HepG2 (cell line): ENCODE measurements around the gene BTG1. TPM values are rescaled to one million over a fixed set of nuclear protein-coding genes. Genes with fewer than 3 reads are reported as not detected.

Experiments used
- ATAC-seq: fragments of 200-7000 bp; cut with Tn5 transposase; 3 replicates; pipeline ENCODE4 v1.9.1; 2020; ENCODE audit warnings: mild to moderate bottlenecking, moderate library complexity
- BruUV-seq: library from RNA; stranded (reverse); fragments of 400-500 nt; replicated peaks from 2 replicates; lab custom pipeline; 2021; lab: Mats Ljungman, UMichigan
- CTCF ChIA-PET: fragments of 300-600 bp; formaldehyde crosslinking; extraction: SDS; loops from one replicate; lab custom pipeline; 2021; ENCODE audit warnings: low total read pairs, inconsistent platforms, low intra/inter-chr PET ratio; lab: Yijun Ruan, JAX
- POLR2A ChIA-PET: fragments of 350-600 bp; sonication (Branson Sonifier 250); formaldehyde crosslinking; loops from one replicate; lab custom pipeline; 2020; ENCODE audit warnings: antibody characterized with exemption, inconsistent platforms; lab: Yijun Ruan, JAX
- DNase-seq: peaks from one replicate; pipeline ENCODE4 v3.0.0-alpha.2; 2015; ENCODE audit warnings: low spot score
- FAIRE-seq: peaks from 3 replicates; lab custom pipeline; 2011; peaks lifted over from hg19 to GRCh38; lab: Jason Lieb, UNC
- H2AFZ ChIP-seq: one replicate; pipeline ENCODE4 v1.6.1; 2011; ENCODE audit warnings: low read length, inconsistent platforms
- H3K27ac ChIP-seq: fragments of 300-600 bp; 3 replicates; pipeline ENCODE4 v1.8.0; 2011; ENCODE audit warnings: mixed run types, mild to moderate bottlenecking, mixed read lengths, low read length, inconsistent platforms; ENCODE audit not compliant: insufficient read depth; ENCODE audit errors: extremely low read length
- H3K27me3 ChIP-seq, 2 experiments: fragments of 200-600 bp in 1 of 2; 2 replicates in 1 of 2; 3 replicates in 1 of 2; pipeline versions ENCODE4 v1.6.0 to v1.8.0; 2011; ENCODE audit warnings: low read length in 2 of 2, mild to moderate bottlenecking in 2 of 2, moderate library complexity in 2 of 2, inconsistent platforms in 1 of 2; ENCODE audit not compliant: insufficient read depth in 2 of 2, control insufficient read depth in 1 of 2
- H3K36me3 ChIP-seq, 2 experiments: fragments of 200-600 bp in 1 of 2; replicated peaks in 1 of 2; 2 replicates in 1 of 2; 3 replicates in 1 of 2; pipeline versions ENCODE4 v1.5.1 to v1.8.0; 2011; ENCODE audit warnings: low read length in 2 of 2, inconsistent platforms in 1 of 2; ENCODE audit not compliant: insufficient read depth in 2 of 2, control insufficient read depth in 1 of 2
- H3K4me1 ChIP-seq: 2 replicates; pipeline ENCODE4 v1.5.1; 2012; ENCODE audit warnings: low read length, inconsistent platforms; ENCODE audit not compliant: insufficient read depth
- H3K4me2 ChIP-seq: 2 replicates; pipeline ENCODE4 v1.6.0; 2011; ENCODE audit warnings: low read depth, low read length, inconsistent platforms
- H3K4me3 ChIP-seq, 3 experiments: fragments of 200-600 bp in 1 of 3; sonication (generic), shearing (Covaris generic) in 1 of 3; replicated peaks in 1 of 3; 2 replicates each; pipeline ENCODE4 v1.5.1; 2011 to 2016; ENCODE audit warnings: low read length in 3 of 3, inconsistent platforms in 2 of 3, low read depth in 2 of 3, mild to moderate bottlenecking in 2 of 3, control low read depth in 1 of 3, mixed read lengths in 1 of 3; ENCODE audit not compliant: insufficient read depth in 1 of 3
- H3K79me2 ChIP-seq: one replicate; pipeline ENCODE4 v1.6.1; 2011; ENCODE audit warnings: low read length, inconsistent platforms; ENCODE audit not compliant: insufficient read depth
- H3K9ac ChIP-seq: 2 replicates; pipeline ENCODE4 v1.6.0; 2011; ENCODE audit warnings: mild to moderate bottlenecking, low read depth, low read length, inconsistent platforms; ENCODE audit not compliant: insufficient read depth
- H3K9me3 ChIP-seq: 2 replicates; pipeline ENCODE4 v1.5.1; 2012; ENCODE audit warnings: mild to moderate bottlenecking, low read length
- H4K20me1 ChIP-seq: 2 replicates; pipeline ENCODE4 v1.6.0; 2011; ENCODE audit warnings: inconsistent platforms, mild to moderate bottlenecking, low read length, moderate library complexity; ENCODE audit not compliant: insufficient read depth
- ASH2L ChIP-seq: fragments of 300-600, 200-600 bp; sonication (generic); IDR thresholded peaks from 2 replicates; pipeline ENCODE4 v1.7.0; 2017; ENCODE audit warnings: low read depth, mild to moderate bottlenecking, moderate library complexity, mixed read lengths, low read length; ENCODE audit not compliant: insufficient read length
- CBX1 ChIP-seq: IDR thresholded peaks from one replicate; pipeline ENCODE4 v1.6.1; 2016; ENCODE audit warnings: antibody characterized with exemption, low read depth
- MAF1 ChIP-seq: sonication (generic); formaldehyde crosslinking; IDR thresholded peaks from 2 replicates; pipeline ENCODE4 v1.5.0; 2020; ENCODE audit warnings: missing genetic modification reagents, borderline replicate concordance
- PAX8 ChIP-seq: sonication (generic); formaldehyde crosslinking; IDR thresholded peaks from 2 replicates; pipeline ENCODE4 v1.8.0; 2022; ENCODE audit warnings: mild to moderate bottlenecking, missing genetic modification reagents, borderline replicate concordance
- SPEN ChIP-seq: sonication (generic); formaldehyde crosslinking; IDR thresholded peaks from 2 replicates; pipeline ENCODE4 v1.5.1; 2020; ENCODE audit warnings: low read depth, mild to moderate bottlenecking, missing genetic modification reagents
- ZBTB20 ChIP-seq: sonication (generic); formaldehyde crosslinking; IDR thresholded peaks from 2 replicates; pipeline ENCODE4 v1.8.1; 2023; ENCODE audit warnings: missing genetic modification reagents, low read depth, mild to moderate bottlenecking, borderline replicate concordance
- ZNF563 ChIP-seq: sonication (generic); formaldehyde crosslinking; IDR thresholded peaks from 2 replicates; pipeline ENCODE4 v1.8.0; 2022; ENCODE audit warnings: mild to moderate bottlenecking, moderate library complexity, missing genetic modification reagents
- ZNF777 ChIP-seq: sonication (generic); formaldehyde crosslinking; IDR thresholded peaks from 2 replicates; pipeline ENCODE4 v1.4.0; 2020; ENCODE audit warnings: missing genetic modification reagents
- WGBS: methylation state at CpG from one replicate; pipeline ENCODE4 v1.1.6; 2017; ENCODE audit warnings: low lambda C conversion rate; 5-methylcytosine and 5-hydroxymethylcytosine counted together
- in situ Hi-C: cut with HindIII; loops from 2 replicates; pipeline ENCODE4 v1.10.0; 2017; ENCODE audit warnings: low pct_unique_long_range_greater_than_20kb; ENCODE audit not compliant: extremely low pct_ligation_motif_present
- intact Hi-C: fragments of 100-400 bp; cut with micrococcal nuclease; formaldehyde crosslinking; loops from one replicate; pipeline ENCODE4 v1.10.0; 2022; ENCODE audit not compliant: unreplicated experiment
- polyA plus RNA-seq, 8 experiments: library from polyadenylated mRNA; depleted of rRNA in 3 of 8; stranded (reverse) in 7 of 8; unstranded in 1 of 8; fragments of >200 nt; fragmentation: Illumina TruSeq in 4 of 8; extraction: Trizol in 4 of 8; gene quantifications; 2 replicates each; pipeline versions ENCODE4 v1.2.1 to v1.2.3, GENCODE V29; 2011 to 2016; ENCODE audit warnings: low read depth in 4 of 8, missing spikeins in 1 of 8, mixed read lengths in 1 of 8; ENCODE audit not compliant: insufficient read depth in 1 of 8
- total RNA-seq, 5 experiments: library from RNA; depleted of rRNA; stranded (reverse); fragments of >200 nt; fragmentation: Illumina TruSeq; extraction: Trizol; gene quantifications; 2 replicates each; pipeline ENCODE4 v1.2.3, GENCODE V29; 2016; ENCODE audit warnings: low read depth in 1 of 5
- TF ChIP-seq, protein P1 (sequence below): sonication (generic); formaldehyde crosslinking; IDR thresholded peaks from 2 replicates; pipeline ENCODE4 v1.8.1; 2023; ENCODE audit warnings: mild to moderate bottlenecking, inconsistent platforms, moderate library complexity, missing genetic modification reagents, borderline replicate concordance
- TF ChIP-seq, protein P2 (sequence below): sonication (generic); formaldehyde crosslinking; IDR thresholded peaks from 2 replicates; pipeline ENCODE4 v1.8.0; 2022; ENCODE audit warnings: mild to moderate bottlenecking, missing genetic modification reagents; ENCODE audit not compliant: insufficient replicate concordance

Gene BTG1
- total and polyA plus RNA-seq, 2 of the 13 experiments (the other 11 are each of a cell fraction or from before 2014, with no cell fraction given), result 7.5 to 16.7 TPM

DNA sequence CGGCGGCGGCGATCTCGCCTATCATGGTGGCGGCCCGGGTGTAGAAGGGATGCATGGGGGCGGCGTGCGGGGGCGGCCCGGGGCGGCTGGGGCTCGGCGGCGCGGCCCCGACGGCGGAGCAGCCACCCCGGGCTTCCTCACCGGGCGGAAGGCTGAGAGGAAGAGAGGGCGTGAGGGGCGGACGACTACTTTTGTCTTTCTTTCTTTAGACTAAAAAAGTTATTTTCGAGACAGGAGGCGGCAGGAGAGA lies 240 bp downstream of the BTG1 start:
- Histone ChIP-seq H3K4me2 (peak overlapping the region; percentile 79), H3K27ac (peak overlapping the region; percentile 64), H3K9ac (peak overlapping the region; percentile 90), H3K4me1 (peaks cover 45% of the 10 kb centered on the region), H3K36me3 (no peaks in the 10 kb centered on the region), H3K4me3 (peak overlapping the region; percentile 94 to 99 (median 98)), H3K27me3 (peaks cover 0 to 3% of the 10 kb centered on the region in 2 experiments; a peak in 1 of 5 replicates), H3K79me2 (peaks cover 47% of the 10 kb centered on the region), H4K20me1 (peaks cover 32% of the 10 kb centered on the region), H2AFZ (no peak overlapping the region), H3K9me3 (no peaks in the 10 kb centered on the region)
- ATAC-seq, result peak; percentile 5; the same call in 2 of the 3 replicates
- POLR2A ChIA-PET, result interaction anchor here (1.0 to 4.1 kb wide), 16 partner anchors 8 to 401 kb away, joined by 3 to 73 read pairs (median 5); no protein-coding TSS in a partner anchor
- in situ Hi-C loops (loop anchor here (10.0 kb wide), 1 partner anchor 331 kb away; no protein-coding TSS in a partner anchor), intact Hi-C loops (loop anchor here (10.0 kb wide), 2 partner anchors 111 to 211 kb away; no protein-coding TSS in a partner anchor)
- 0 out of 2 replicates have a peak, but pooled peaks have one; percentile 5 for TF ChIP-seq PAX8
- TF ChIP-seq, protein P1, sequence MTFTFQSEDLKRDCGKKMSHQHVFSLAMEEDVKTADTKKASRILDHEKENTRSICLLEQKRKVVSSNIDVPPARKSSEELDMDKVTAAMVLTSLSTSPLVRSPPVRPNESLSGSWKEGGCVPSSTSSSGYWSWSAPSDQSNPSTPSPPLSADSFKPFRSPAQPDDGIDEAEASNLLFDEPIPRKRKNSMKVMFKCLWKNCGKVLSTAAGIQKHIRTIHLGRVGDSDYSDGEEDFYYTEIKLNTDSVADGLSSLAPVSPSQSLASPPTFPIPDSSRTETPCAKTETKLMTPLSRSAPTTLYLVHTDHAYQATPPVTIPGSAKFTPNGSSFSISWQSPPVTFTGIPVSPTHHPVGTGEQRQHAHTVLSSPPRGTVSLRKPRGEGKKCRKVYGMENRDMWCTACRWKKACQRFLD (CRISPR knock-in tag), result no peak
- 0 out of 2 replicates have a peak, but pooled peaks have one; percentile 36 for TF ChIP-seq ZNF563 (CRISPR knock-in tag)
- peak; percentile 95 for TF ChIP-seq ZNF777 (CRISPR knock-in tag)
- TF ChIP-seq ZBTB20 (CRISPR knock-in tag), result no peak
- TF ChIP-seq, protein P2, sequence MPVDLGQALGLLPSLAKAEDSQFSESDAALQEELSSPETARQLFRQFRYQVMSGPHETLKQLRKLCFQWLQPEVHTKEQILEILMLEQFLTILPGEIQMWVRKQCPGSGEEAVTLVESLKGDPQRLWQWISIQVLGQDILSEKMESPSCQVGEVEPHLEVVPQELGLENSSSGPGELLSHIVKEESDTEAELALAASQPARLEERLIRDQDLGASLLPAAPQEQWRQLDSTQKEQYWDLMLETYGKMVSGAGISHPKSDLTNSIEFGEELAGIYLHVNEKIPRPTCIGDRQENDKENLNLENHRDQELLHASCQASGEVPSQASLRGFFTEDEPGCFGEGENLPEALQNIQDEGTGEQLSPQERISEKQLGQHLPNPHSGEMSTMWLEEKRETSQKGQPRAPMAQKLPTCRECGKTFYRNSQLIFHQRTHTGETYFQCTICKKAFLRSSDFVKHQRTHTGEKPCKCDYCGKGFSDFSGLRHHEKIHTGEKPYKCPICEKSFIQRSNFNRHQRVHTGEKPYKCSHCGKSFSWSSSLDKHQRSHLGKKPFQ (CRISPR knock-in tag), result peak; percentile 49
- no peak for TF ChIP-seq SPEN
- no peak for TF ChIP-seq MAF1 (CRISPR knock-in tag)
- TF ChIP-seq CBX1, result peak; percentile 18
- peak; percentile 50 for TF ChIP-seq ASH2L
- WGBS, result 0% methylated on average over 1 of the region's 28 CpGs
- no peak for FAIRE-seq
- DNase-seq, result no peak
- BruUV-seq, result no TSS peak
- CTCF ChIA-PET, result no interaction called here
